Measurements from ENCODE around the gene PNPLA5. TPM values are rescaled to one million over a fixed set of nuclear protein-coding genes. Genes with fewer than 3 reads are reported as not detected.

The PNPLA5 gene
- total RNA-seq, 2 experiments from 2014 or later = 0.15 TPM; not detected in 1

GRCh38 chr22:43831561-43832392 is 60.0 kb downstream of the PNPLA5 start:
- Histone ChIP-seq H3K36me3 (ENCODE audit: insufficient read depth, low read length) (no peaks in the 10 kb centered on the region), H3K4me2 (ENCODE audit: low read length) (no peak overlapping the region), H3K27ac (ENCODE audit: low read depth, low read length, poor library complexity, severe bottlenecking) (no peak overlapping the region), H4K20me1 (ENCODE audit: insufficient read depth, low read length) (no peaks in the 10 kb centered on the region), H3K9me3 (ENCODE audit: low read length) (no peaks in the 10 kb centered on the region), H3K4me1 (ENCODE audit: insufficient read depth, low read length, poor library complexity, severe bottlenecking) (no peaks in the 10 kb centered on the region), H3K4me3 (ENCODE audit: low read depth, low read length, poor library complexity, severe bottlenecking) (no peak overlapping the region), H3K9me2 (ENCODE audit: insufficient read depth, low read length) (no peaks in the 10 kb centered on the region), H3K79me2 (ENCODE audit: insufficient read depth, low read depth, low read length) (no peaks in the 10 kb centered on the region), H2AFZ (ENCODE audit: low read length) (no peak overlapping the region)
- ChIA-PET CTCF (ENCODE audit: unreplicated experiment) (no interaction called here), POLR2A (no interaction called here)
- BruUV-seq (replicated peaks) = no TSS peak
- DNase-seq (ENCODE audit: low spot score) = no peak
- no peak for TF ChIP-seq EZH2phosphoT487 (IDR thresholded peaks at IDR 0.05; ENCODE audit: borderline replicate concordance, low read depth, low read length)
- TF ChIP-seq CTCF (conservative IDR thresholded peaks at IDR 0.05; ENCODE audit: low read length) = no peak
- intact Hi-C loops (cut with micrococcal nuclease; ENCODE audit: unreplicated experiment) = no loop called here

- no peak for TF ChIP-seq EZH2phosphoT487 (IDR thresholded peaks at IDR 0.05; ENCODE audit: borderline replicate concordance, low read depth, low read length)
- TF ChIP-seq CTCF (conservative IDR thresholded peaks at IDR 0.05; ENCODE audit: low read length) = no peak
- Histone ChIP-seq H3K4me1 (ENCODE audit: insufficient read depth, low read length, poor library complexity, severe bottlenecking) (no peaks in the 10 kb centered on the region), H2AFZ (ENCODE audit: low read length) (no peak overlapping the region), H3K4me2 (ENCODE audit: low read length) (no peak overlapping the region), H4K20me1 (ENCODE audit: insufficient read depth, low read length) (no peaks in the 10 kb centered on the region), H3K36me3 (ENCODE audit: insufficient read depth, low read length) (no peaks in the 10 kb centered on the region), H3K9me2 (ENCODE audit: insufficient read depth, low read length) (no peaks in the 10 kb centered on the region), H3K4me3 (ENCODE audit: low read depth, low read length, poor library complexity, severe bottlenecking) (no peak overlapping the region), H3K9me3 (ENCODE audit: low read length) (no peaks in the 10 kb centered on the region), H3K79me2 (ENCODE audit: insufficient read depth, low read depth, low read length) (no peaks in the 10 kb centered on the region), H3K27ac (ENCODE audit: low read depth, low read length, poor library complexity, severe bottlenecking) (no peak overlapping the region)
- BruUV-seq (replicated peaks) = no TSS peak
- DNase-seq (ENCODE audit: low spot score) = no peak
- POLR2A ChIA-PET = interaction anchor here (0.7 kb wide), 1 partner anchor 321 kb away, joined by 3 read pairs; no protein-coding TSS in a partner anchor
- CTCF ChIA-PET (ENCODE audit: unreplicated experiment) = no interaction called here
- intact Hi-C loops (cut with micrococcal nuclease; ENCODE audit: unreplicated experiment) = no loop called here
Measured at GRCh38 chr22:43830931-43831560, 60.8 kb downstream of the PNPLA5 start.

Measured in OCI-LY7 (cell line).